Measurements from ENCODE around the gene DHODH. TPM values are rescaled to one million over a fixed set of nuclear protein-coding genes. Genes with fewer than 3 reads are reported as not detected.
"Not testable (repeated sequence)": the region's sequence is repeated elsewhere in the genome, so short reads cannot be mapped to it uniquely, and the experiment has no call there.

The DHODH gene
- total RNA-seq, 4 donors from 2014 or later: 5.1 to 7.3 (median 6.7) TPM

GRCh38 chr16:72001180-72001874 is 7.2 kb upstream of the DHODH start:
- ATAC-seq (peak in 1 of 2 donors; percentile 56), DNase-seq (no peak)
- in situ Hi-C loops (cut with MboI; ENCODE audit: low sequenced_read_pairs in 4 of 4): no loop called here
- intact Hi-C loops (cut with DNase I; ENCODE audit: low total_unique reads): no loop called here
- no peaks in the 10 kb centered on the region for H3K27me3 ChIP-seq
- H3K4me1 ChIP-seq: no peaks in the 10 kb centered on the region
- H3K9me3 ChIP-seq: no peaks in the 10 kb centered on the region
- peak overlapping the region in 1 of 4 donors; percentile 30 for H3K27ac ChIP-seq
- no peaks in the 10 kb centered on the region for H3K36me3 ChIP-seq
- TF ChIP-seq, protein P1, sequence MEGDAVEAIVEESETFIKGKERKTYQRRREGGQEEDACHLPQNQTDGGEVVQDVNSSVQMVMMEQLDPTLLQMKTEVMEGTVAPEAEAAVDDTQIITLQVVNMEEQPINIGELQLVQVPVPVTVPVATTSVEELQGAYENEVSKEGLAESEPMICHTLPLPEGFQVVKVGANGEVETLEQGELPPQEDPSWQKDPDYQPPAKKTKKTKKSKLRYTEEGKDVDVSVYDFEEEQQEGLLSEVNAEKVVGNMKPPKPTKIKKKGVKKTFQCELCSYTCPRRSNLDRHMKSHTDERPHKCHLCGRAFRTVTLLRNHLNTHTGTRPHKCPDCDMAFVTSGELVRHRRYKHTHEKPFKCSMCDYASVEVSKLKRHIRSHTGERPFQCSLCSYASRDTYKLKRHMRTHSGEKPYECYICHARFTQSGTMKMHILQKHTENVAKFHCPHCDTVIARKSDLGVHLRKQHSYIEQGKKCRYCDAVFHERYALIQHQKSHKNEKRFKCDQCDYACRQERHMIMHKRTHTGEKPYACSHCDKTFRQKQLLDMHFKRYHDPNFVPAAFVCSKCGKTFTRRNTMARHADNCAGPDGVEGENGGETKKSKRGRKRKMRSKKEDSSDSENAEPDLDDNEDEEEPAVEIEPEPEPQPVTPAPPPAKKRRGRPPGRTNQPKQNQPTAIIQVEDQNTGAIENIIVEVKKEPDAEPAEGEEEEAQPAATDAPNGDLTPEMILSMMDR (IDR thresholded peaks at IDR 0.05 in 4 of 5, conservative IDR thresholded peaks at IDR 0.05 in 1 of 5): no peak
- TF ChIP-seq POLR2A (IDR thresholded peaks at IDR 0.05): no peak
- H3K4me3 ChIP-seq: no peak overlapping the region

- in situ Hi-C loops (cut with MboI; ENCODE audit: low sequenced_read_pairs in 4 of 4): no loop called here
Measured at GRCh38 chr16:72002619-72003018, 5.9 kb upstream of the DHODH start.

GRCh38 chr16:72008065-72008423 is 500 bp upstream of the DHODH start:
- in situ Hi-C loops (cut with MboI; ENCODE audit: low sequenced_read_pairs in 4 of 4); ATAC-seq; H3K27me3 ChIP-seq; H3K9me3 ChIP-seq; H3K36me3 ChIP-seq; DNase-seq; H3K4me1 ChIP-seq: not testable (repeated sequence)
- peak overlapping the region; percentile 8 to 96 (median 58) for H3K4me3 ChIP-seq
- peak overlapping the region; percentile 83 to 91 (median 86) for H3K27ac ChIP-seq
- intact Hi-C loops (cut with DNase I; ENCODE audit: low total_unique reads): loop anchor here (1.0 to 5.0 kb wide), 3 partner anchors 43 to 111 kb away; partner anchors contain the start of genes DHX38, IST1 and TXNL4B

More at GRCh38 chr16:72002619-72003018, 5.9 kb upstream of the DHODH start:
- DNase-seq (no peak), ATAC-seq (no peak)
- Histone ChIP-seq H3K27ac (no peak overlapping the region), H3K36me3 (no peaks in the 10 kb centered on the region), H3K9me3 (no peaks in the 10 kb centered on the region), H3K4me1 (no peaks in the 10 kb centered on the region), H3K4me3 (no peak overlapping the region), H3K27me3 (no peaks in the 10 kb centered on the region)
- intact Hi-C loops (cut with DNase I; ENCODE audit: low total_unique reads): no loop called here
- no peak for TF ChIP-seq POLR2A (IDR thresholded peaks at IDR 0.05)
- TF ChIP-seq, protein P1 (IDR thresholded peaks at IDR 0.05 in 4 of 5, conservative IDR thresholded peaks at IDR 0.05 in 1 of 5): no peak

DNA sequence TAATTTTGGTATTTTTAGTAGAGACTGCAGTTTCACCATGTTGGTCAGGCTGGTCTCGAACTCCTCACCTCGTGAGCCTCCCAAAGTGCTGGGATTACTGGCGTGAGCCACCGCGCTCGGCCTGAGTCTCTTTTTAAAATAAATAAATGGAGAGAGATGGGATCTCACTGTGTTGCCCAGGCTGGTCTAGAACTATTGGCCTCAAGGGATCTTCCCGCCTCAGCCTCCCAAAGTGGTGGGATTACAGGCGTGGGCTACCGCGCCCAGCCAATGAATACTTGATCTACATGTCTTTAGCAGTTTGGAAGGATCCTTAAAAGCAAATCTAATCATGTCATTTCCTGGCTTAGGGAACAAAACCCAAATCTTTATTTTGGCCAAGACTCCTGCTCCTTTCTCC is 1.2 kb downstream of the DHODH start:
- Histone ChIP-seq H3K27ac (no peak overlapping the region), H3K9me3 (no peaks in the 10 kb centered on the region), H3K36me3 (no peaks in the 10 kb centered on the region), H3K27me3 (no peaks in the 10 kb centered on the region), H3K4me3 (no peak overlapping the region), H3K4me1 (peaks cover 17 to 21% of the 10 kb centered on the region in 2 donors)
- in situ Hi-C loops (cut with MboI; ENCODE audit: low sequenced_read_pairs in 4 of 4): loop anchor here in 3 of 4 donors (10.0 kb wide), 1 partner anchor 85 kb away; the partner anchor contains the start of genes DHX38 (in 3 of the 3) and TXNL4B (in 3 of the 3)
- ATAC-seq: no peak
- intact Hi-C loops (cut with DNase I; ENCODE audit: low total_unique reads): loop anchor here (5.0 kb wide), 1 partner anchor 112 kb away; the partner anchor contains the start of gene IST1
- DNase-seq: no peak
- TF ChIP-seq, protein P1 (IDR thresholded peaks at IDR 0.05 in 4 of 5, conservative IDR thresholded peaks at IDR 0.05 in 1 of 5): no peak
- no peak for TF ChIP-seq POLR2A (IDR thresholded peaks at IDR 0.05)

DNA sequence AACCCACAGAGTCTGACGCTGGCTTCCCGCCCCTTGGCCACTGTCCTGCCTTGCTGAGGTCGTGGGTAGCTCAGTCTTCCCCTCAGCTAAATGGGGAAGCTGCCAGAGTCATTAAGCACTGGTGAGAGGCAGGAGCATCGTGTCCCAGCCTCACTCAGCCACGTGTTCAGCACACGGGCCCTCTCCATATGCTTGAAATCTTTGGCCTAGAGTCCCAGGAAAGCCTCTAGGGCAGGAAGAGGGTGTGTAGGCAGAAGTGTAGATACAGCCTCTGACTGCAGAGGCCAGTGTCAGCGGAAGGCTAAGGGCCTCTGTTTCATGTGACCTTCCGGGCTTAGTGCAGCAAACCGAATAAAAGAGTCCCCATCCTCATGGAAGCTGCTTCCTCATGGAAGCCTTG is 4.1 kb downstream of the DHODH start:
- TF ChIP-seq POLR2A (IDR thresholded peaks at IDR 0.05): no peak
- TF ChIP-seq, protein P1 (IDR thresholded peaks at IDR 0.05 in 4 of 5, conservative IDR thresholded peaks at IDR 0.05 in 1 of 5): no peak
- no peak for DNase-seq
- ATAC-seq: no peak
- H3K36me3 ChIP-seq: no peaks in the 10 kb centered on the region
- peaks cover 26 to 27% of the 10 kb centered on the region in 2 donors for H3K4me1 ChIP-seq
- intact Hi-C loops (cut with DNase I; ENCODE audit: low total_unique reads): no loop called here
- no peak overlapping the region for H3K4me3 ChIP-seq
- no peaks in the 10 kb centered on the region for H3K27me3 ChIP-seq
- H3K9me3 ChIP-seq: no peaks in the 10 kb centered on the region
- in situ Hi-C loops (cut with MboI; ENCODE audit: low sequenced_read_pairs in 4 of 4): loop anchor here in 3 of 4 donors (10.0 kb wide), 1 partner anchor 82 kb away; the partner anchor contains the start of genes DHX38 (in 3 of the 3) and TXNL4B (in 3 of the 3)
- peak overlapping the region in 3 of 4 donors; percentile 36 to 73 (median 69) for H3K27ac ChIP-seq
